SH-SY5Y (cell line): ENCODE results near the gene KLF7.

Experiments
- GATA2 ChIP-seq: IDR thresholded peaks from 2 replicates; pipeline ENCODE4 v1.6.1; 2011; ENCODE audit warnings: mild to moderate bottlenecking, low read depth, low read length
- GATA3 ChIP-seq: IDR thresholded peaks from 2 replicates; pipeline ENCODE4 v1.6.1; 2011; ENCODE audit warnings: low read depth, mild to moderate bottlenecking, low read length, moderate library complexity

GRCh38 chr2:207054521-207054920 is 111.2 kb downstream of the KLF7 start:
- TF ChIP-seq GATA2 = no peak
- no peak for TF ChIP-seq GATA3
